Uterus (tissue), 4 donors: ENCODE measurements around the gene ZNF784. TPM values are rescaled to one million over a fixed set of nuclear protein-coding genes. Genes with fewer than 3 reads are reported as not detected.

Experiments
- DNase-seq, 2 donors: peaks; one replicate each; pipeline ENCODE4 v3.0.0-alpha.2; 2019 to 2020
- H3K27ac ChIP-seq, 2 donors: fragments of 200-600 bp; sonication (generic); 1 replicate in 1 of 2; 2 replicates in 1 of 2; pipeline ENCODE4 v1.5.1; 2016 to 2018
- H3K27me3 ChIP-seq, 2 donors: fragments of 200-600 bp; sonication (generic); one replicate each; pipeline ENCODE4 v1.5.1; 2018 to 2019; ENCODE audit warnings: control low read depth in 1 of 2
- H3K36me3 ChIP-seq, 2 donors: fragments of 200-600 bp; sonication (generic); one replicate each; pipeline ENCODE4 v1.5.1; 2019; ENCODE audit warnings: control low read depth in 1 of 2
- H3K4me1 ChIP-seq, 2 donors: fragments of 200-600 bp; sonication (generic); one replicate each; pipeline ENCODE4 v1.5.1; 2018 to 2019; ENCODE audit warnings: control low read depth in 1 of 2
- H3K4me3 ChIP-seq, 2 donors: fragments of 200-600 bp; sonication (generic); 1 replicate in 1 of 2; 2 replicates in 1 of 2; pipeline ENCODE4 v1.5.1; 2018 to 2019; ENCODE audit warnings: mild to moderate bottlenecking in 1 of 2
- H3K9me3 ChIP-seq, 2 donors: fragments of 200-600 bp; sonication (generic); one replicate each; pipeline ENCODE4 v1.5.1; 2019; ENCODE audit warnings: control low read depth in 1 of 2
- POLR2A ChIP-seq, 2 donors: fragments of 450-650 bp; IDR thresholded peaks; one replicate each; pipeline ENCODE4 v1.6.1; 2016; ENCODE audit warnings: antibody characterized with exemption in 2 of 2, mild to moderate bottlenecking in 1 of 2, moderate library complexity in 1 of 2
- intact Hi-C: fragments of 100-400 bp; cut with DNase I; formaldehyde crosslinking; loops from one replicate; pipeline ENCODE4 v1.15.1; 2023; ENCODE audit warnings: low total_unique reads
- total RNA-seq, 4 donors: library from RNA; depleted of rRNA in 3 of 4; stranded (reverse); fragments of >200 nt in 3 of 4; gene quantifications; one replicate each; pipeline versions ENCODE4 v1.1.0 to v1.2.4, GENCODE V29; 2014 to 2023
- TF ChIP-seq, protein P1 (sequence below), 4 experiments: fragments of 200-600 bp in 2 of 4; fragments of 450-650 bp in 2 of 4; sonication (generic) in 2 of 4; IDR thresholded peaks; one replicate each; pipeline ENCODE4 v1.5.1; 2016 to 2019; ENCODE audit warnings: antibody characterized with exemption in 4 of 4, mild to moderate bottlenecking in 2 of 4, moderate library complexity in 1 of 4
- donor health status: DM: yes; HTN: yes; CAD: no.

Gene ZNF784
- total RNA-seq, 4 donors from 2014 or later, result 4.1 to 9.6 (median 7.4) TPM

DNA sequence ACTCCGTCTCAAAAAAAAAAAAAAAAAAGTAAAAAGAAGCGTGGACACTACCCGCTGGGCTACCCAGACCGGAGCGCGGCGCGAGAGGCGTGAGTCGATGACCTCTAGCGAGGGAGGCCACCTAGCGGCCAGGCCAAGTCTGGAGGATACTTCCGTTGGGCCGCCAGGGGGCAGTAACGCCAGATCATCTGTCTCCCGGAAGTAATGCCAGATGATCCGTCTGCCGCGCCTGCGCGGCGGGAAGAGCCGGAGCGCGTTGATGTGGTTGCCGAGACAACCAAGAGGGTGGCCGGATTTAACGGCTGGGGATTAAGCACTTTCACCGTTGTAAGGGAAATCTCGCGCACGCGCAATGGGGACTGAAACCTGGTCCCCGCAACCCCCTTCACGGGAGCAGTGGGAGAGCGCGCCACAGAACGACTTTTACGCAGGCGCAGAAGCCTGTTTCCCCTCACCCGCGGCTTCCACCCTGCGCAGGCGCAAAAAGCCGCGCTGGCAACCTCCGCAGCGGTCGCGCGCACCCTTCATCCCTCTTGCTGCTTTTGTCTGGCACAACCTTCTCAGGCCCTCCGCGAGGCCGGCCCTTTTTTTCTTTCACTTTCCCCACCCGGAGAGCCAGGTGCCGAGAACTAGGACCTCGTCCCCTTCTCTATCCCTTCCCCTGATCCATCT is 29.4 kb upstream of the ZNF784 start:
- DNase-seq, result peak; percentile 99
- peak; percentile 76 to 92 for TF ChIP-seq POLR2A (IDR thresholded peaks at IDR 0.05)
- TF ChIP-seq, protein P1, sequence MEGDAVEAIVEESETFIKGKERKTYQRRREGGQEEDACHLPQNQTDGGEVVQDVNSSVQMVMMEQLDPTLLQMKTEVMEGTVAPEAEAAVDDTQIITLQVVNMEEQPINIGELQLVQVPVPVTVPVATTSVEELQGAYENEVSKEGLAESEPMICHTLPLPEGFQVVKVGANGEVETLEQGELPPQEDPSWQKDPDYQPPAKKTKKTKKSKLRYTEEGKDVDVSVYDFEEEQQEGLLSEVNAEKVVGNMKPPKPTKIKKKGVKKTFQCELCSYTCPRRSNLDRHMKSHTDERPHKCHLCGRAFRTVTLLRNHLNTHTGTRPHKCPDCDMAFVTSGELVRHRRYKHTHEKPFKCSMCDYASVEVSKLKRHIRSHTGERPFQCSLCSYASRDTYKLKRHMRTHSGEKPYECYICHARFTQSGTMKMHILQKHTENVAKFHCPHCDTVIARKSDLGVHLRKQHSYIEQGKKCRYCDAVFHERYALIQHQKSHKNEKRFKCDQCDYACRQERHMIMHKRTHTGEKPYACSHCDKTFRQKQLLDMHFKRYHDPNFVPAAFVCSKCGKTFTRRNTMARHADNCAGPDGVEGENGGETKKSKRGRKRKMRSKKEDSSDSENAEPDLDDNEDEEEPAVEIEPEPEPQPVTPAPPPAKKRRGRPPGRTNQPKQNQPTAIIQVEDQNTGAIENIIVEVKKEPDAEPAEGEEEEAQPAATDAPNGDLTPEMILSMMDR (IDR thresholded peaks at IDR 0.05), result peak; percentile 94 to 100 (median 99)
- Histone ChIP-seq H3K4me1 (peaks cover 14 to 35% of the 10 kb centered on the region in 2 donors), H3K27ac (peak overlapping the region; percentile 99 to 100), H3K4me3 (peak overlapping the region; percentile 80 to 95), H3K9me3 (no peaks in the 10 kb centered on the region), H3K36me3 (no peaks in the 10 kb centered on the region), H3K27me3 (no peaks in the 10 kb centered on the region)
- intact Hi-C loops, result no loop called here

DNA sequence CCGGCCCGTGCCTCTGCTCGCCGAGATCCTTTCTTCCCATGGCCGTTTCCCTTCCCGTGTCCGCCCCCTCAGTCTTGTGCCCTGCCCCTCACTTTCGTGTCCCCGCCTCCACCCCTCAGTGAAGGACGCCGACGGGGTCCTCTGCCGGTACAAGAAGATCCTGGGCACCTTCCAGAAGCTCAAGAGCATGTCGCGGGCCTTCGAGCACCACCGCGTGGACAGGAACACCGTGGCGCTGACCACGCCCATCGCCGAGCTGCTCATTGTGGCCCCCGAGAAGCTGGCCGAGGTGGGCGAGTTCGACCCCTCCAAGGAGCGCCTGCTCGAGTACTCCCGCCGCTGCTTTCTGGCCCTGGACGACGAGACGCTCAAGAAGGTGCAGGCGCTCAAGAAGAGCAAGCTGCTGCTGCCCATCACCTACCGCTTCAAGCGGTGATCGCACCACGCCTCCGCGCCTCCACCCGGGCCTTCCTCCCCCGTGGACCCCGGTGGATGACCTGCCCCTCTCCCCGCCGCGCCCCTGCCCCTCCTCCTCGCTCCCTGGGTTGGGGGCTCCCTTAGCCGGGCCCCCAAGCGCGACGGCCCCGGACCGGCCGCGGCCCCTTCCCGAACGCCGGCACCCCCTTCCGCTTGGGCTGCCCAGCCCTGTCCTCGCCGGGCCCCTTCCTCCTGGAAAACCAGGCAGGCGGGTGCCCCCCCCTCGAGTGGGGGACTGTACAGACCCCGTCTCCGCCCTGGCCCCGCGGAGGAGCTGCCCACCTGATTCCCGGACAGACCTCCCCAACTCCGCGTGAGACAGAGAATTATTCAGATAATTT is 28.2 kb upstream of the ZNF784 start:
- peaks cover 7 to 22% of the 10 kb centered on the region in 2 donors for H3K4me1 ChIP-seq
- no peaks in the 10 kb centered on the region for H3K27me3 ChIP-seq
- no peak for DNase-seq
- no peaks in the 10 kb centered on the region for H3K9me3 ChIP-seq
- intact Hi-C loops, result no loop called here
- H3K36me3 ChIP-seq, result no peaks in the 10 kb centered on the region
- H3K4me3 ChIP-seq, result no peak overlapping the region
- TF ChIP-seq, protein P1 (IDR thresholded peaks at IDR 0.05), result no peak
- no peak for TF ChIP-seq POLR2A (IDR thresholded peaks at IDR 0.05)
- H3K27ac ChIP-seq, result peak overlapping the region in 1 of 2 donors; percentile 99

DNA sequence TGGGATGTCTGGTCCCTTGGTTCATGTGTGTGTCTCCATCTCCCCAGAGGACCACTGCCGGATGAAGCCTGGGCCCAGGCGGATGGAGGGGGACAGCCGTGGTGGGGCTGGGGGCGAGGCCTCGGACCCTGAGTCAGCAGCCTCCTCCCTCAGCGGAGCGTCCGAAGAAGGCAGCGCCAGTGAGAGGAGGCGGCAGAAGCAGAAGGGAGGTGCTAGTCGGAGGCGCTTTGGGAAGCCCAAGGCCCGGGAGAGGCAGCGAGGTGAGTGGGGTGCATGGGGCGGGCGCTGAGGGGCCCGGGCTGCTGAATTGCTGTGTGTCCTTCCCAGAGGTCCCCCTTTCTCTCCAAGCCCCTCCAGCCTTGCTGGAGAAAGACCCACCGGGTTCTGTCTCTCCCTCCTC is 26.9 kb upstream of the ZNF784 start:
- no peak for TF ChIP-seq POLR2A (IDR thresholded peaks at IDR 0.05)
- TF ChIP-seq, protein P1 (IDR thresholded peaks at IDR 0.05), result no peak
- Histone ChIP-seq H3K36me3 (no peaks in the 10 kb centered on the region), H3K27ac (no peak overlapping the region), H3K27me3 (no peaks in the 10 kb centered on the region), H3K4me3 (no peak overlapping the region), H3K4me1 (peaks cover 4 to 9% of the 10 kb centered on the region in 2 donors), H3K9me3 (no peaks in the 10 kb centered on the region)
- intact Hi-C loops, result no loop called here
- DNase-seq, result no peak

DNA sequence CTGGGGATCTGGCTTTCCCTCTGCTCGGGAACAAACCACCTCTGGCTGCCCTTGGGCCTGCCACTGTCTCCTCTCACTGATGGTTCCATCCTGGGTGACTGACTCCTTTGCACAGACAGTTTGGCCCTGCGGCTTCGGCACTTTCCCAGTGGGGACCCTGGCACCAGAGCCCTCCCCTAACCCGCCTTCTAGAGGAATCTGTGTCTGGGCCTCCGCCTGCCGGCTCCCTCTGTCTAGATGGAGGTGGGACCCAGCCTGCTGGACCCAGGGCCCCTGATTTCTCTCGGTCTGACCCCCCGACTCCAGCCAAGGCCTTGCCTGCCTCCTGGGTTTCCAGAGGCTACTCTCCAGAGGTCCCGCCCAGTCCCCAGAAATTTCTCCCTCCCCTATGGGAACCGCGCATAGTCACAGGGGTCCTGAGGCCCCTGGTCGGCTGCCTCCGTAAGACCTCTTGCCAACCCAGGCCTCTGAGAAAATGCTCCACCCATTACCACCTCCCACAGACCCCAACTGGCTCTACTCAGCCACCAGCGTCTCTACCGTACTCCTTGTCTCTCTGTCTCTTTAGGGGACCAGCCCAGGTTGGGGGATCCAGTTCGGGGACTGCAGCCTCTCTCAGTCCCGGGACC is 26.4 kb upstream of the ZNF784 start:
- Histone ChIP-seq H3K36me3 (no peaks in the 10 kb centered on the region), H3K27ac (no peak overlapping the region), H3K4me3 (no peak overlapping the region), H3K9me3 (no peaks in the 10 kb centered on the region), H3K4me1 (peaks cover 0 to 5% of the 10 kb centered on the region in 2 donors), H3K27me3 (no peaks in the 10 kb centered on the region)
- intact Hi-C loops, result no loop called here
- TF ChIP-seq, protein P1 (IDR thresholded peaks at IDR 0.05), result no peak
- no peak for TF ChIP-seq POLR2A (IDR thresholded peaks at IDR 0.05)
- no peak for DNase-seq
